ENCODE measurements around the gene FAH. TPM values are rescaled to one million over a fixed set of nuclear protein-coding genes. Genes with fewer than 3 reads are reported as not detected.

The FAH gene
- total RNA-seq, 1 donor from 2014 or later: 23.4 TPM

DNA sequence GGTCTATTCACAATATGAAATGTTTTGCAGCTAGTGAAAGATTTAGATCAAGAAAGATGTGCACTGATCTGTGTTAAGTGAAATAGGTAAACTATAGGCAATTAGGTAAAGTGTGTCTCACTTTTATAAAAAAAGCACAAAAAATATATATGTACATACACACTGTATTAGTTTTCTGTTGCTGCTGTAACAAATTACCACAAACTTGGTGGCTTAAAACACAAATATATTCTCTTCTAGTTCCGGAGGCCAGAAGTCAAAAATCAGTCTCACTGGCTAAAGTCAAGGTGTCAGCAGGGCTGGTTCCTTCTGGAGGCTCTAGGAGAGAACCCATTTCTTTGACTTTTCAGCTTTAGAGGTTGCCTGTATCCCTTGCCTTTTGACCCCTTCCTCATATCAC, 11.1 kb downstream of the FAH start:
- no peaks in the 10 kb centered on the region for H3K27me3 ChIP-seq
- peaks cover 19 to 55% of the 10 kb centered on the region in 2 donors for H3K36me3 ChIP-seq
- intact Hi-C loops (cut with DNase I): no loop called here
- no peak overlapping the region for H3K27ac ChIP-seq
- TF ChIP-seq, protein P1, sequence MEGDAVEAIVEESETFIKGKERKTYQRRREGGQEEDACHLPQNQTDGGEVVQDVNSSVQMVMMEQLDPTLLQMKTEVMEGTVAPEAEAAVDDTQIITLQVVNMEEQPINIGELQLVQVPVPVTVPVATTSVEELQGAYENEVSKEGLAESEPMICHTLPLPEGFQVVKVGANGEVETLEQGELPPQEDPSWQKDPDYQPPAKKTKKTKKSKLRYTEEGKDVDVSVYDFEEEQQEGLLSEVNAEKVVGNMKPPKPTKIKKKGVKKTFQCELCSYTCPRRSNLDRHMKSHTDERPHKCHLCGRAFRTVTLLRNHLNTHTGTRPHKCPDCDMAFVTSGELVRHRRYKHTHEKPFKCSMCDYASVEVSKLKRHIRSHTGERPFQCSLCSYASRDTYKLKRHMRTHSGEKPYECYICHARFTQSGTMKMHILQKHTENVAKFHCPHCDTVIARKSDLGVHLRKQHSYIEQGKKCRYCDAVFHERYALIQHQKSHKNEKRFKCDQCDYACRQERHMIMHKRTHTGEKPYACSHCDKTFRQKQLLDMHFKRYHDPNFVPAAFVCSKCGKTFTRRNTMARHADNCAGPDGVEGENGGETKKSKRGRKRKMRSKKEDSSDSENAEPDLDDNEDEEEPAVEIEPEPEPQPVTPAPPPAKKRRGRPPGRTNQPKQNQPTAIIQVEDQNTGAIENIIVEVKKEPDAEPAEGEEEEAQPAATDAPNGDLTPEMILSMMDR (IDR thresholded peaks at IDR 0.05): no peak
- H3K4me3 ChIP-seq: no peak overlapping the region
- H3K4me1 ChIP-seq: no peaks in the 10 kb centered on the region
- H3K9me3 ChIP-seq: no peaks in the 10 kb centered on the region
- no peak for DNase-seq (ENCODE audit: low spot score in 2 of 2)

GRCh38 chr15:80167936-80168335, 15.1 kb downstream of the FAH start:
- Histone ChIP-seq H3K27me3 (no peaks in the 10 kb centered on the region), H3K27ac (no peak overlapping the region), H3K4me1 (peaks cover 4 to 6% of the 10 kb centered on the region in 2 donors), H3K36me3 (peaks cover 6 to 36% of the 10 kb centered on the region in 2 donors), H3K9me3 (no peaks in the 10 kb centered on the region), H3K4me3 (no peak overlapping the region)
- intact Hi-C loops (cut with DNase I): no loop called here
- no peak for DNase-seq (ENCODE audit: low spot score in 2 of 2)
- TF ChIP-seq, protein P1 (IDR thresholded peaks at IDR 0.05): no peak

GRCh38 chr15:80168421-80168820, 15.6 kb downstream of the FAH start:
- no peak for DNase-seq (ENCODE audit: low spot score in 2 of 2)
- intact Hi-C loops (cut with DNase I): no loop called here
- Histone ChIP-seq H3K9me3 (no peaks in the 10 kb centered on the region), H3K4me3 (no peak overlapping the region), H3K4me1 (peaks cover 7 to 11% of the 10 kb centered on the region in 2 donors), H3K36me3 (peaks cover 6 to 31% of the 10 kb centered on the region in 2 donors), H3K27me3 (no peaks in the 10 kb centered on the region), H3K27ac (no peak overlapping the region)
- TF ChIP-seq, protein P1 (IDR thresholded peaks at IDR 0.05): no peak

GRCh38 chr15:80169768-80170357, 17.1 kb downstream of the FAH start:
- H3K4me3 ChIP-seq: no peak overlapping the region
- H3K4me1 ChIP-seq: peaks cover 19 to 24% of the 10 kb centered on the region in 2 donors
- H3K27ac ChIP-seq: no peak overlapping the region
- intact Hi-C loops (cut with DNase I): loop anchor here (5.0 to 10.0 kb wide), 4 partner anchors 248 to 525 kb away; partner anchors contain the start of genes ABHD17C and MTHFS
- no peaks in the 10 kb centered on the region for H3K27me3 ChIP-seq
- TF ChIP-seq, protein P1 (IDR thresholded peaks at IDR 0.05): no peak
- H3K36me3 ChIP-seq: peaks cover 0 to 25% of the 10 kb centered on the region in 2 donors
- no peak for DNase-seq (ENCODE audit: low spot score in 2 of 2)
- no peaks in the 10 kb centered on the region for H3K9me3 ChIP-seq

DNA sequence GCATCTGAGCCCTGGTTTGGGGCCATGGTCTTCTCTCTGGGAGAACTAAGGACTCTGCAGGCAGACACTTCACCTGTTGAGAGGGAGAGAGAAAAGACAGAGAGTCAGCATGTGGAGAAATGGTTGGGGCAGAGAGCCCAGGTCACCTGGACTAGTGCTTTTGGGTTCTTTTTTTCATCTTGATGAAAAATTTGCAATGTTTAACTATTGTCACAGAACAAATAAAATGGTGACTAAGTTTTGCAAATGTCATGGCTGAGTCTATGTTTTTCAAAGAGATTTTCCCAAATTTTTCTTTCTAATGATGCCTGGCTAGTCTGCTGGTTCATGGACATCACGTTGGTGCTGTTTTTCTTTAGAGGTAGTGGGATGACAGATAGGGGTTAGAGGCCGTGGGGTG, 17.8 kb downstream of the FAH start:
- Histone ChIP-seq H3K36me3 (peaks cover 0 to 25% of the 10 kb centered on the region in 2 donors), H3K27ac (no peak overlapping the region), H3K4me1 (peaks cover 25 to 30% of the 10 kb centered on the region in 2 donors), H3K9me3 (no peaks in the 10 kb centered on the region), H3K27me3 (no peaks in the 10 kb centered on the region), H3K4me3 (no peak overlapping the region)
- intact Hi-C loops (cut with DNase I): loop anchor here (5.0 to 10.0 kb wide), 4 partner anchors 248 to 524 kb away; partner anchors contain the start of genes ABHD17C and MTHFS
- DNase-seq (ENCODE audit: low spot score in 2 of 2): no peak
- TF ChIP-seq, protein P1 (IDR thresholded peaks at IDR 0.05): no peak
